D721Med (cell line): ENCODE results near the gene ITPRIP.

Experiments used
- DNase-seq: peaks from one replicate; pipeline ENCODE4 v3.0.0; 2011; ENCODE audit warnings: low spot score; ENCODE audit not compliant: insufficient read length
- FAIRE-seq: peaks from 2 replicates; lab custom pipeline; 2011; peaks lifted over from hg19 to GRCh38; lab: Jason Lieb, UNC
- CTCF ChIP-seq: IDR thresholded peaks from 2 replicates; pipeline ENCODE4 v1.5.1; 2012; ENCODE audit warnings: mild to moderate bottlenecking, control low read depth; ENCODE audit not compliant: insufficient read depth; ENCODE audit errors: missing control alignments

Gene ITPRIP

GRCh38 chr10:104350127-104350635, 11.9 kb upstream of the ITPRIP start:
- DNase-seq, result no peak
- no peak for FAIRE-seq
- peak; percentile 84 for TF ChIP-seq CTCF

GRCh38 chr10:104349623-104350126, 11.4 kb upstream of the ITPRIP start:
- DNase-seq (no peak), FAIRE-seq (no peak)
- no peak for TF ChIP-seq CTCF

GRCh38 chr10:104348601-104349000, 10.3 kb upstream of the ITPRIP start:
- no peak for TF ChIP-seq CTCF
- no peak for FAIRE-seq
- no peak for DNase-seq

- FAIRE-seq (no peak), DNase-seq (no peak)
- no peak for TF ChIP-seq CTCF
Measured at GRCh38 chr10:104347295-104348045, 9.2 kb upstream of the ITPRIP start.

GRCh38 chr10:104345941-104346340, 7.7 kb upstream of the ITPRIP start:
- no peak for FAIRE-seq

GRCh38 chr10:104345515-104345914, 7.2 kb upstream of the ITPRIP start:
- DNase-seq (no peak), FAIRE-seq (no peak)
- TF ChIP-seq CTCF, result no peak

More at GRCh38 chr10:104345941-104346340, 7.7 kb upstream of the ITPRIP start:
- no peak for DNase-seq
- TF ChIP-seq CTCF, result no peak

- DNase-seq (no peak), FAIRE-seq (no peak)
- no peak for TF ChIP-seq CTCF
Measured at GRCh38 chr10:104344219-104344618, 6.0 kb upstream of the ITPRIP start.
